Ascending aorta (tissue), 2 donors: ENCODE data around the gene EXPH5. TPM values are rescaled to one million over a fixed set of nuclear protein-coding genes. Genes with fewer than 3 reads are reported as not detected.

Source experiments
- DNase-seq, 2 donors: peaks; one replicate each; pipeline ENCODE4 v3.0.0-alpha.2; 2019; ENCODE audit warnings: low spot score in 2 of 2
- H3K27ac ChIP-seq, 2 donors: fragments of 200-600 bp; sonication (generic); one replicate each; pipeline ENCODE4 v1.5.1; 2016 to 2017; ENCODE audit warnings: mild to moderate bottlenecking in 1 of 2
- H3K27me3 ChIP-seq: fragments of 200-600 bp; sonication (generic); one replicate; pipeline ENCODE4 v1.5.1; 2017
- H3K36me3 ChIP-seq, 2 donors: fragments of 200-600 bp; sonication (generic); one replicate each; pipeline ENCODE4 v1.5.1; 2016
- H3K4me1 ChIP-seq, 2 donors: fragments of 200-600 bp; sonication (generic); one replicate each; pipeline ENCODE4 v1.5.1; 2016 to 2017; ENCODE audit warnings: mild to moderate bottlenecking in 1 of 2
- H3K4me3 ChIP-seq, 2 donors: fragments of 200-600 bp; sonication (generic); one replicate each; pipeline ENCODE4 v1.5.1; 2016 to 2017; ENCODE audit warnings: mild to moderate bottlenecking in 1 of 2
- H3K9me3 ChIP-seq, 2 donors: fragments of 200-600 bp; sonication (generic); one replicate each; pipeline ENCODE4 v1.5.1; 2016
- intact Hi-C: fragments of 100-400 bp; cut with DNase I; formaldehyde crosslinking; loops from one replicate; pipeline ENCODE4 v1.15.1; 2023
- total RNA-seq: library from RNA; depleted of rRNA; stranded (reverse); fragments of >200 nt; gene quantifications from one replicate; pipeline ENCODE4 v1.1.0, GENCODE V29; 2016
- TF ChIP-seq, protein P1 (sequence below), 3 experiments: fragments of 200-600 bp in 2 of 3; fragments of 450-650 bp in 1 of 3; sonication (generic) in 2 of 3; IDR thresholded peaks; one replicate each; pipeline ENCODE4 v1.5.1; 2016 to 2019; ENCODE audit warnings: antibody characterized with exemption in 3 of 3, mild to moderate bottlenecking in 1 of 3, moderate library complexity in 1 of 3

EXPH5 gene
- total RNA-seq, 1 donor from 2014 or later, result 1.1 TPM

DNA sequence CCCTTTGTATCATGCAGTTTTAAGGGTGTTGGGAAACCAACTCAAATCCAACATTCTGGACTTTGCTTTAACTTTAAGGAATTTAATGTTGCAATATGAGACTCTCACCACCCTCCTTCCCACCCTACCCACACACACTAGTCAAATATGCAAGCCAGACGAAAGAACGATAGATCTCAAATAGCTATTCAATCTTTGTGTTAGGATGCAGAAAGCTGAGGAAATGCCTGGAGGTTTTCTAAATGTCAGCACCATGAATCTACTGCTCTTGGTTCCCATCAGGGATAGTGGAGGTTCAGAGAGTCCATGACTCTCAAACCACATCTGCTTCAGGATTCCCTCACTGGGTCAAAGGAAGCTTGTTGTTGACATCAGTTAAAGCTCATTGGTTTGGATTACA, 33.7 kb downstream of the EXPH5 start:
- DNase-seq, result no peak
- Histone ChIP-seq H3K4me3 (no peak overlapping the region), H3K27me3 (no peaks in the 10 kb centered on the region), H3K9me3 (no peaks in the 10 kb centered on the region), H3K27ac (no peak overlapping the region), H3K4me1 (peaks cover 0 to 14% of the 10 kb centered on the region in 2 donors), H3K36me3 (no peaks in the 10 kb centered on the region)
- TF ChIP-seq, protein P1, sequence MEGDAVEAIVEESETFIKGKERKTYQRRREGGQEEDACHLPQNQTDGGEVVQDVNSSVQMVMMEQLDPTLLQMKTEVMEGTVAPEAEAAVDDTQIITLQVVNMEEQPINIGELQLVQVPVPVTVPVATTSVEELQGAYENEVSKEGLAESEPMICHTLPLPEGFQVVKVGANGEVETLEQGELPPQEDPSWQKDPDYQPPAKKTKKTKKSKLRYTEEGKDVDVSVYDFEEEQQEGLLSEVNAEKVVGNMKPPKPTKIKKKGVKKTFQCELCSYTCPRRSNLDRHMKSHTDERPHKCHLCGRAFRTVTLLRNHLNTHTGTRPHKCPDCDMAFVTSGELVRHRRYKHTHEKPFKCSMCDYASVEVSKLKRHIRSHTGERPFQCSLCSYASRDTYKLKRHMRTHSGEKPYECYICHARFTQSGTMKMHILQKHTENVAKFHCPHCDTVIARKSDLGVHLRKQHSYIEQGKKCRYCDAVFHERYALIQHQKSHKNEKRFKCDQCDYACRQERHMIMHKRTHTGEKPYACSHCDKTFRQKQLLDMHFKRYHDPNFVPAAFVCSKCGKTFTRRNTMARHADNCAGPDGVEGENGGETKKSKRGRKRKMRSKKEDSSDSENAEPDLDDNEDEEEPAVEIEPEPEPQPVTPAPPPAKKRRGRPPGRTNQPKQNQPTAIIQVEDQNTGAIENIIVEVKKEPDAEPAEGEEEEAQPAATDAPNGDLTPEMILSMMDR (IDR thresholded peaks at IDR 0.05), result no peak
- intact Hi-C loops, result no loop called here

DNA sequence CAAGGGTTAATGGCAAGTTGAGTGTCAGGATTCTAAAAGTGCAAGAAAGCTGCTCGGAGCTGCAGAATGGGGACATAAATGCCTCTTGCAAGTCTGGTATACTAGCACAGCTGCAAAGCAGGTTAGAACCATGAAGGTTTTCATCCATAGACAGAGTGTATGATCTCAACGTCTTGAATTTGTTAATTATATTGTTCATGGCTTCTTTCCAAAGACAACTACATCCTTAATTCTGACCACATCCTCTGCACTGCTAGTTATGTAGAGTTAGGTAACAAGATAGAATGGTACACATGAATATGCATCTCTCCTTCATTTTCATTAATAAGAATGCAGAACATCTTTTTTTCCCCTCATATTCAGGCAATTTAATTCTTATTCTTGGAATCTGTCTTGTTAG, 34.2 kb downstream of the EXPH5 start:
- TF ChIP-seq, protein P1 (IDR thresholded peaks at IDR 0.05), result no peak
- Histone ChIP-seq H3K9me3 (no peaks in the 10 kb centered on the region), H3K36me3 (no peaks in the 10 kb centered on the region), H3K27me3 (no peaks in the 10 kb centered on the region), H3K27ac (no peak overlapping the region), H3K4me1 (peaks cover 0 to 14% of the 10 kb centered on the region in 2 donors), H3K4me3 (no peak overlapping the region)
- intact Hi-C loops, result no loop called here
- DNase-seq, result no peak

DNA sequence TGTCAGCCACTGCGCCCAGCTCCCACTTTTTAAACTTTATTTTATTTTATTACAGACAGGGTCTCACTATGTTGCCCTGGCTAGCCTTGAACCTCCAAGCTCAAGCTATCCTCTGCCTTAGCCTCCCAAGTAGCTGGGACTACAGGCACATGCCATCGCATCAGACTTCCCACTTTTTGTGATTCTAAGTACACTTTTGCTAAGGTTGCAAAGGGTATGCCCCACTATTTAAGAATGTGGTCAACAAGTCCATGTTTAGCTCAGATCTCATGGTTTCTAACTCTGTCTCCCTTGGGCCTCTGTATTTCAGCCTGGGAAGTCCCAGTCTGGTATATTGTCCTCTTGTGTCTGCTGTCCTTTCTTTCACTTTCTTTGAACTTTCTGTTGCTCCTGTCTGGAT, 35.3 kb downstream of the EXPH5 start:
- TF ChIP-seq, protein P1 (IDR thresholded peaks at IDR 0.05), result no peak
- no peak for DNase-seq
- H3K27me3 ChIP-seq, result no peaks in the 10 kb centered on the region
- intact Hi-C loops, result no loop called here
- no peaks in the 10 kb centered on the region for H3K36me3 ChIP-seq
- H3K9me3 ChIP-seq, result no peaks in the 10 kb centered on the region
- H3K4me1 ChIP-seq, result peaks cover 0 to 14% of the 10 kb centered on the region in 2 donors
- H3K4me3 ChIP-seq, result no peak overlapping the region
- H3K27ac ChIP-seq, result no peak overlapping the region

DNA sequence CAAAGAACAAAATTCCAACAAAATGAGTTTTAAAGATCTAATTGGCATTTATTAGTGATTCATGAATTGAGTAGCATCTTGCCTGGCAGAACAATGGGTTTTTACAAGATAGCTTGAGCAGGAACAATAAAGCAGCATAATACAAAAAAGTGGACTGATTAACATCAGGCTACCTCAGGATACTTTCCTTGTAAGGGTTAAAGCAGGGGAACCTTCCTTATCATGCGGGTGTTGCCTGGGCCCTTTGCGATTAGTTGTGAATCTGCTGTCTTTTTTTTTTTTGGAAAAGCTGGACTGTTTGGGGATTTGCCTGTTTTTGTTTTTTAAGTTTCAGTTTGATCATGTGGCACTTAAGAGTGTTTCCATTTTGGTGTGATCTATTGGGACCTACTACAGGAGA, 37.5 kb downstream of the EXPH5 start:
- intact Hi-C loops, result no loop called here
- TF ChIP-seq, protein P1 (IDR thresholded peaks at IDR 0.05), result no peak
- Histone ChIP-seq H3K27ac (no peak overlapping the region), H3K4me1 (peaks cover 0 to 7% of the 10 kb centered on the region in 2 donors), H3K4me3 (no peak overlapping the region), H3K9me3 (no peaks in the 10 kb centered on the region), H3K36me3 (no peaks in the 10 kb centered on the region), H3K27me3 (no peaks in the 10 kb centered on the region)
- DNase-seq, result no peak

DNA sequence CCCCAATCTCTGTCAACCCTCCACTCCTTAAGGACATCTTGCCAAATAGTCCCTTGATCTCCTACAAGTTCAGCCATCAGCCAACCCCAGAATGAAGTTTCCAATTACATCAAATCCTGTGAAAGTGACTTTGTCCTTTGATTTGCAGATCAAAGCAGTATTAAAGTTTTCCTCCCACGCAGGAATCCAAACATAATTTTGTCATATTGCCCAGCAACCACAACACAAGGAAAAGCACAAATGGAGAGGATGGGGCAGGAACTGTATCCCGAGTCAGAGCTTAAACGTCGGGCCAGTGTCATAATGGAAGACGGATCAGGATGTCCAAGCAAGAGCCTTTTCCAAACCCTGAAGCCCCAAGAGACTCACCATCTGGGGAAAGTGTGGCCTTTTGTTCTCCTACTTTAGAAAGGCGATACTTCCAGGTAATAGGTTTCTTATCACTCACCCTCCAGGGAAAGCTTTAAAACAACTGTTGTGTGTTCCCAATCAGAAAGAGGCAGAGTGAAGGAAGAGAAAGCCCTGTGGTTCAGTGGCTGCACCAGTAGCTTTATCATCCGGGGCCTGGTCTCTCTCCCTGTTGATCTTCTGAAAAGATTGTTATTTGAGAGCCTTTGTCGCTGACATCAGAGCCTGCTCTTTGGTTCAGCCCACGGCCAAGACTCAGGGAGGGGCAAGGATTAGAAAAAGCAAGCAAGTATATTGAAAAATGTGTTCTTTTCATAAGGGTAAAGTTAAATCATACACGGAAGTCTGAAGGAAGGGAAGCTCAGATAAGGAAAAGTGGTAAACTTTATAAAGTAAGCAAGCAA, 41.7 kb downstream of the EXPH5 start:
- H3K4me1 ChIP-seq, result no peaks in the 10 kb centered on the region
- intact Hi-C loops, result no loop called here
- H3K9me3 ChIP-seq, result no peaks in the 10 kb centered on the region
- H3K4me3 ChIP-seq, result no peak overlapping the region
- TF ChIP-seq, protein P1 (IDR thresholded peaks at IDR 0.05), result no peak
- no peak overlapping the region for H3K27ac ChIP-seq
- no peaks in the 10 kb centered on the region for H3K27me3 ChIP-seq
- no peak for DNase-seq
- H3K36me3 ChIP-seq, result no peaks in the 10 kb centered on the region
